K562 (cell line): Measurements from ENCODE around the gene PTPN14. TPM values are rescaled to one million over a fixed set of nuclear protein-coding genes. Genes with fewer than 3 reads are reported as not detected.

Experiments used
- ATAC-seq: fragments of 200-7000 bp; cut with Tn5 transposase; 3 replicates; pipeline ENCODE4 v1.9.1; 2020; ENCODE audit warnings: moderate library complexity
- BruUV-seq: library from RNA; stranded (reverse); fragments of 400-500 nt; replicated peaks from 2 replicates; lab custom pipeline; 2021; lab: Mats Ljungman, UMichigan
- CTCF ChIA-PET: fragments of 300-600 bp; formaldehyde crosslinking; extraction: SDS; loops from one replicate; lab custom pipeline; 2021; ENCODE audit warnings: low intra/inter-chr PET ratio; lab: Yijun Ruan, JAX
- POLR2A ChIA-PET: fragments of 300-600, 350-650 bp; sonication (Branson Sonifier 250); formaldehyde crosslinking; extraction: SDS; loops from one replicate; lab custom pipeline; 2021; ENCODE audit warnings: antibody characterized with exemption, inconsistent platforms; lab: Yijun Ruan, JAX
- DNase-seq, 4 experiments: peaks; one replicate each; pipeline versions ENCODE4 v3.0.0 to v3.0.0-alpha.2; 2011 to 2018; ENCODE audit warnings: low spot score in 3 of 4, mixed read lengths in 3 of 4; ENCODE audit errors: extremely low read depth in 1 of 4
- FAIRE-seq: peaks from 2 replicates; lab custom pipeline; 2011; peaks lifted over from hg19 to GRCh38; lab: Jason Lieb, UNC
- H2AFZ ChIP-seq: 2 replicates; pipeline ENCODE4 v1.6.0; 2011; ENCODE audit warnings: low read depth, low read length, control low read depth, inconsistent platforms
- H3K27ac ChIP-seq: fragments of 200-600 bp; 3 replicates; pipeline ENCODE4 v1.8.0; 2011; ENCODE audit warnings: low read depth, mild to moderate bottlenecking, control low read depth, inconsistent platforms, low read length, moderate library complexity, mixed read lengths; ENCODE audit errors: extremely low read depth
- H3K27me3 ChIP-seq, 2 experiments: fragments of 300-600 bp in 1 of 2; 2 replicates in 1 of 2; 3 replicates in 1 of 2; pipeline versions ENCODE4 v1.6.0 to v1.8.0; 2011; ENCODE audit warnings: inconsistent platforms in 2 of 2, low read length in 2 of 2, mild to moderate bottlenecking in 1 of 2, mixed read lengths in 1 of 2, moderate library complexity in 1 of 2; ENCODE audit not compliant: control insufficient read depth in 2 of 2, insufficient read depth in 2 of 2
- H3K36me3 ChIP-seq: fragments of 300-600 bp; 3 replicates; pipeline ENCODE4 v1.8.0; 2011; ENCODE audit warnings: mild to moderate bottlenecking, low read length, inconsistent platforms; ENCODE audit not compliant: control insufficient read depth, insufficient read depth
- H3K4me1 ChIP-seq, 2 experiments: fragments of 200-600 bp in 1 of 2; replicated peaks in 1 of 2; 2 replicates in 1 of 2; 3 replicates in 1 of 2; pipeline versions ENCODE4 v1.5.1 to v1.8.0; 2011; ENCODE audit warnings: inconsistent platforms in 2 of 2, low read length in 2 of 2, mild to moderate bottlenecking in 1 of 2, mixed read lengths in 1 of 2, moderate library complexity in 1 of 2; ENCODE audit not compliant: control insufficient read depth in 2 of 2, insufficient read depth in 2 of 2
- H3K4me2 ChIP-seq: 2 replicates; pipeline ENCODE4 v1.6.1; 2011; ENCODE audit warnings: low read length, control low read depth, inconsistent platforms, mixed read lengths; ENCODE audit not compliant: insufficient read depth
- H3K4me3 ChIP-seq: fragments of 200-600 bp; sonication (generic), shearing (Covaris generic); 2 replicates; pipeline ENCODE4 v1.5.1; 2016; ENCODE audit warnings: control low read depth, inconsistent platforms
- H3K79me2 ChIP-seq: fragments of 200-600 bp; 3 replicates; pipeline ENCODE4 v1.8.0; 2011; ENCODE audit warnings: low read length, inconsistent platforms; ENCODE audit not compliant: control insufficient read depth, insufficient read depth
- H3K9ac ChIP-seq, 2 experiments: 2 replicates each; pipeline versions ENCODE4 v1.6.0 to v1.6.1; 2011; ENCODE audit warnings: low read depth in 2 of 2, low read length in 2 of 2, control low read depth in 1 of 2, inconsistent platforms in 1 of 2, mild to moderate bottlenecking in 1 of 2, mixed read lengths in 1 of 2; ENCODE audit not compliant: insufficient read depth in 1 of 2
- H3K9me1 ChIP-seq: one replicate; pipeline ENCODE4 v1.6.0; 2011; ENCODE audit warnings: inconsistent platforms, mild to moderate bottlenecking, low read length, moderate library complexity; ENCODE audit not compliant: control insufficient read depth, insufficient read depth
- H3K9me3 ChIP-seq: replicated peaks from 2 replicates; pipeline ENCODE4 v1.5.1; 2011; ENCODE audit warnings: low read depth, low read length, inconsistent platforms; ENCODE audit not compliant: control insufficient read depth, insufficient read depth
- H4K20me1 ChIP-seq: replicated peaks from 2 replicates; pipeline ENCODE4 v1.6.1; 2011; ENCODE audit warnings: low read length, inconsistent platforms, mixed read lengths; ENCODE audit not compliant: control insufficient read depth, insufficient read depth
- COPS2 ChIP-seq: fragments of 450-650 bp; conservative IDR thresholded peaks from 2 replicates; pipeline ENCODE4 v1.6.1; 2016; ENCODE audit warnings: mild to moderate bottlenecking, moderate library complexity
- E4F1 ChIP-seq: fragments of 250-450 bp; sonication (Bioruptor Pico); IDR thresholded peaks from 2 replicates; pipeline ENCODE4 v1.5.0; 2021; ENCODE audit warnings: mild to moderate bottlenecking, borderline replicate concordance
- HES1 ChIP-seq: fragments of 450-650 bp; IDR thresholded peaks from 2 replicates; pipeline ENCODE4 v1.6.1; 2016; ENCODE audit warnings: low read depth, mild to moderate bottlenecking, moderate library complexity
- NEUROD1 ChIP-seq: fragments of 150-350 bp; IDR thresholded peaks from 2 replicates; pipeline ENCODE4 v1.6.1; 2014; ENCODE audit warnings: borderline replicate concordance, low read length, low read depth; ENCODE audit not compliant: partially characterized antibody
- PCBP1 ChIP-seq: fragments of 200-400 bp; formaldehyde crosslinking; IDR thresholded peaks from 2 replicates; pipeline ENCODE4 v1.6.1; 2018; ENCODE audit warnings: mild to moderate bottlenecking, low read depth, low read length; ENCODE audit not compliant: poor library complexity, severe bottlenecking
- PTBP1 ChIP-seq: fragments of 200-400 bp; formaldehyde crosslinking; IDR thresholded peaks from 2 replicates; pipeline ENCODE4 v1.6.1; 2017; ENCODE audit warnings: low read depth, low read length
- RBM22 ChIP-seq: fragments of 200-400 bp; formaldehyde crosslinking; IDR thresholded peaks from 2 replicates; pipeline ENCODE4 v1.6.1; 2018; ENCODE audit warnings: low read length, low read depth; ENCODE audit not compliant: poor library complexity, severe bottlenecking
- SMARCC2 ChIP-seq: fragments of 450-650 bp; IDR thresholded peaks from 2 replicates; pipeline ENCODE4 v1.6.1; 2017; ENCODE audit warnings: antibody characterized with exemption, moderate library complexity, mild to moderate bottlenecking, low read depth
- WHSC1 ChIP-seq: IDR thresholded peaks from one replicate; pipeline ENCODE4 v1.6.1; 2012; ENCODE audit warnings: low read length, control low read depth, inconsistent platforms
- YBX1 ChIP-seq: fragments of 450-650 bp; IDR thresholded peaks from 2 replicates; pipeline ENCODE4 v1.7.1; 2016; ENCODE audit warnings: mild to moderate bottlenecking
- ZNF140 ChIP-seq: fragments of 250-450 bp; sonication (Bioruptor Pico); IDR thresholded peaks from 2 replicates; pipeline ENCODE4 v1.8.0; 2021; ENCODE audit warnings: moderate library complexity, mild to moderate bottlenecking, inconsistent platforms
- ZNF24 ChIP-seq: fragments of 450-650 bp; IDR thresholded peaks from 2 replicates; pipeline ENCODE4 v1.6.1; 2016
- ZNF584 ChIP-seq: fragments of 200-800 bp; sonication (Bioruptor generic); IDR thresholded peaks from 2 replicates; pipeline ENCODE4 v1.6.1; 2016; ENCODE audit warnings: low read depth, mild to moderate bottlenecking, missing genetic modification characterization, missing compliant biosample characterization
- WGBS: fragments of 100-300 bp; shearing (Covaris generic); methylation state at CpG from one replicate; pipeline ENCODE4 v1.1.6; 2016; ENCODE audit warnings: low coverage, mixed read lengths; ENCODE audit not compliant: insufficient coverage; ENCODE audit errors: missing lambda C conversion rate; 5-methylcytosine and 5-hydroxymethylcytosine counted together
- in situ Hi-C: fragments of 300-500 bp; cut with MboI; formaldehyde crosslinking; loops from 4 replicates; pipeline ENCODE4 v1.15.0; 2018; ENCODE audit warnings: inconsistent platforms, mixed read lengths
- intact Hi-C: fragments of 100-400 bp; cut with micrococcal nuclease; formaldehyde crosslinking; loops from 2 replicates; pipeline ENCODE4 v1.14.2; 2022
- polyA plus RNA-seq, 8 experiments: library from polyadenylated mRNA; depleted of rRNA in 4 of 8; stranded (reverse) in 5 of 8; unstranded in 3 of 8; fragments of >200 nt; fragmentation: Nextera tagmentation in 2 of 8; fragmentation: Illumina TruSeq in 1 of 8; extraction: Ambion mirVana in 2 of 8; extraction: Trizol in 1 of 8; gene quantifications; 2 replicates each; pipeline versions ENCODE4 v1.2.1 to v1.2.3, GENCODE V29; 2011 to 2014; ENCODE audit warnings: inconsistent platforms in 1 of 8, missing spikeins in 1 of 8
- total RNA-seq, 7 experiments: library from RNA; depleted of rRNA in 6 of 7; stranded (reverse); fragments of >200 nt in 6 of 7; fragmentation: Illumina TruSeq in 2 of 7; extraction: Trizol in 2 of 7; gene quantifications; 2 replicates each; pipeline versions ENCODE4 v1.2.1 to v1.2.3, GENCODE V29; 2011 to 2021; ENCODE audit warnings: low replicate concordance in 1 of 7
- TF ChIP-seq, protein P1 (sequence below), 2 experiments: fragments of 450-650 bp in 1 of 2; sonication (generic) in 1 of 2; formaldehyde crosslinking; conservative IDR thresholded peaks; 2 replicates each; pipeline versions ENCODE4 v1.4.0 to v1.8.1; 2020 to 2022; ENCODE audit warnings: mild to moderate bottlenecking in 1 of 2, missing genetic modification reagents in 1 of 2

Gene PTPN14
- total and polyA plus RNA-seq, 9 of the 15 experiments (the other 6 are each of a cell fraction or from before 2014, with no cell fraction given), result 0.01 to 0.29 (median 0.04) TPM; not detected in 6

DNA sequence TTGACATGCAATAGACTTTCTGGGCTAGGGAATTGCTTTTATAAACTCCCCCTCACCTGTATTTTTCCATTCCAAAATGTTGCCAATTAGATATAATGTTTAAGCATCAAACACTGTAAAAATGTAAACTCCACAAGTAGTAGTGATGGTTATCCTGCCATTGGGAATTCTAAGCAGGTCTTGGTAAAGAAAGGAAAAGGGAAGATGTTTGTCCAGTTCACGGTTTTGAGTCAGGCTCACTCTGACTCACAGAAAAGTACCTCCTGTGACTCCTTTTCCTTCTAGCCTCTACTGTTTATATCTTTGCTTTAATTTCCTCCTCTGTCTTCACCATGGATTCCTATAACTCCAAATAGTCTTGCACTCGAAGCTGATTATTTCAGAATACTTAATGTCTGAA lies 19.0 kb upstream of the PTPN14 start:
- in situ Hi-C loops, result no loop called here
- no peaks in the 10 kb centered on the region for H3K79me2 ChIP-seq
- TF ChIP-seq E4F1 (no peak), PCBP1 (no peak), HES1 (no peak), ZNF140 (no peak), ZNF24 (no peak), SMARCC2 (no peak), ZNF584 (CRISPR knock-in tag) (no peak), YBX1 (no peak), RBM22 (no peak), NEUROD1 (no peak), PTBP1 (no peak), COPS2 (no peak), WHSC1 (no peak)
- TF ChIP-seq, protein P1, sequence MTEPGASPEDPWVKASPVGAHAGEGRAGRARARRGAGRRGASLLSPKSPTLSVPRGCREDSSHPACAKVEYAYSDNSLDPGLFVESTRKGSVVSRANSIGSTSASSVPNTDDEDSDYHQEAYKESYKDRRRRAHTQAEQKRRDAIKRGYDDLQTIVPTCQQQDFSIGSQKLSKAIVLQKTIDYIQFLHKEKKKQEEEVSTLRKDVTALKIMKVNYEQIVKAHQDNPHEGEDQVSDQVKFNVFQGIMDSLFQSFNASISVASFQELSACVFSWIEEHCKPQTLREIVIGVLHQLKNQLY (CRISPR knock-in tag; conservative IDR thresholded peaks at IDR 0.05), result no peak
- FAIRE-seq (no peak), DNase-seq (no peak), ATAC-seq (no peak)
- ChIA-PET POLR2A (no interaction called here), CTCF (interaction anchor here (0.6 kb wide), 1 partner anchor 11 kb away, joined by 3 read pairs; no protein-coding TSS in a partner anchor)
- H3K4me3 ChIP-seq, result no peak overlapping the region
- H4K20me1 ChIP-seq, result no peaks in the 10 kb centered on the region
- H3K9me1 ChIP-seq, result no peaks in the 10 kb centered on the region
- H3K4me2 ChIP-seq, result no peak overlapping the region
- intact Hi-C loops, result no loop called here
- H3K4me1 ChIP-seq, result no peaks in the 10 kb centered on the region
- BruUV-seq, result no TSS peak
- WGBS, result 0% methylated on average over 2 of the region's 2 CpGs
- H3K9ac ChIP-seq, result no peak overlapping the region
- H3K9me3 ChIP-seq, result no peaks in the 10 kb centered on the region
- H3K27ac ChIP-seq, result no peak overlapping the region
- no peak overlapping the region for H2AFZ ChIP-seq
- H3K36me3 ChIP-seq, result no peaks in the 10 kb centered on the region
- no peaks in the 10 kb centered on the region for H3K27me3 ChIP-seq
